Testis (tissue), 2 donors: ENCODE results near the gene MAJIN.
A peak's percentile ranks its signal among the peaks of the same experiment; 100 is the strongest.

Source experiments
- POLR2A ChIP-seq: fragments of 450-650 bp; IDR thresholded peaks from one replicate; pipeline ENCODE4 v1.6.1; 2017; ENCODE audit warnings: antibody characterized with exemption, mild to moderate bottlenecking, moderate library complexity
- TF ChIP-seq, protein P1 (sequence below), 3 experiments: fragments of 450-650 bp in 2 of 3; fragments of 200-600 bp in 1 of 3; sonication (generic) in 1 of 3; IDR thresholded peaks; one replicate each; pipeline ENCODE4 v1.5.1; 2016 to 2019; ENCODE audit warnings: antibody characterized with exemption in 3 of 3, mild to moderate bottlenecking in 2 of 3, moderate library complexity in 1 of 3

DNA sequence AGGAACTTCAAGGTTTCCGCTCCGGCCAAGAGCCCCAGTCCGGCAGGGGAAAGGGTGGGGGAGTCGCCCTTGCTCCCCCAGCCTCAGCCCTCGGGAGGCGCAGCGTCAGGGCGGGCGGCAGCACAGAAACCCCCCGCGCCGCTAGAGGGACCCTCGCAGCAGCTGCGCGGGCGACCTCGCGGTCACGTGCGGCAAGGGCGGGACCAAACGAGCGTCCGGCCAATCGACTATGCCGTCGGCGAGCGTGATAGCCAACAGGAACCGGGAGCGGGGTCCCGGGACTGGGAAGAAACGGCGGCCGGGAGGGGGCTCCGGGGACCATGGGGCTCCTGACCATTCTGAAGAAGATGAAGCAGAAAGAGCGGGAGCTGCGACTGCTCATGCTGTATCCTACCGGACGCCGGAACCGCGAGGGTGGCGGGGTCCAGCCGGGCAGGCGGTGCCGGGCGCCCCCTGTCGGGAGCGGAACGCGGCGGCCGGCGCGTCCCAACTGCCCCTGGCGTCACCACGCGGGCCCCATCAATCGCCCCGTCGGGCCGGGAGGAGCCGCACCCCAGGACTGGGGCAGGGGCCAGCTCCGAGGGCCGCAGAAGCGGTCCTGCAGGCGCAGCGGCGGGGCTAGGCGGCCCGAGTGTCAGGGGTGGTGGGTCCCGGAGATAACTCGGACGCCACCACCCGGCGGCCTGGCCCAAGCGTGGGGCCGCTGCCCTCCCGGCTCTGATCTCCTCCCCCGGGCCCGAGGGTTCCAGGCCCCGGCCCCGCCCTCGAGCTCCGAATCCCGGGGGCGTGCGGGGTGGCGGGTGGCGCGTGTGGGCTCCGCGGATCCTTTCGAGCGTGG is 42.2 kb upstream of the MAJIN start, which contains the start of gene ARL2:
- TF ChIP-seq, protein P1, sequence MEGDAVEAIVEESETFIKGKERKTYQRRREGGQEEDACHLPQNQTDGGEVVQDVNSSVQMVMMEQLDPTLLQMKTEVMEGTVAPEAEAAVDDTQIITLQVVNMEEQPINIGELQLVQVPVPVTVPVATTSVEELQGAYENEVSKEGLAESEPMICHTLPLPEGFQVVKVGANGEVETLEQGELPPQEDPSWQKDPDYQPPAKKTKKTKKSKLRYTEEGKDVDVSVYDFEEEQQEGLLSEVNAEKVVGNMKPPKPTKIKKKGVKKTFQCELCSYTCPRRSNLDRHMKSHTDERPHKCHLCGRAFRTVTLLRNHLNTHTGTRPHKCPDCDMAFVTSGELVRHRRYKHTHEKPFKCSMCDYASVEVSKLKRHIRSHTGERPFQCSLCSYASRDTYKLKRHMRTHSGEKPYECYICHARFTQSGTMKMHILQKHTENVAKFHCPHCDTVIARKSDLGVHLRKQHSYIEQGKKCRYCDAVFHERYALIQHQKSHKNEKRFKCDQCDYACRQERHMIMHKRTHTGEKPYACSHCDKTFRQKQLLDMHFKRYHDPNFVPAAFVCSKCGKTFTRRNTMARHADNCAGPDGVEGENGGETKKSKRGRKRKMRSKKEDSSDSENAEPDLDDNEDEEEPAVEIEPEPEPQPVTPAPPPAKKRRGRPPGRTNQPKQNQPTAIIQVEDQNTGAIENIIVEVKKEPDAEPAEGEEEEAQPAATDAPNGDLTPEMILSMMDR (IDR thresholded peaks at IDR 0.05) = peak; percentile 85 to 92 (median 86)
- no peak for TF ChIP-seq POLR2A
